Astrocyte of the spinal cord (primary cell): Measurements from ENCODE around the gene ZNF174.

Source experiments
- DNase-seq: peaks from one replicate; pipeline ENCODE4 v3.0.0; 2011; ENCODE audit warnings: low read depth, low spot score
- H3K4me3 ChIP-seq: 2 replicates; pipeline ENCODE4 v1.5.1; 2011; ENCODE audit warnings: low read depth, mild to moderate bottlenecking, low read length, moderate library complexity
- CTCF ChIP-seq: IDR thresholded peaks from 2 replicates; pipeline ENCODE4 v1.5.1; 2012; ENCODE audit warnings: low read depth, mild to moderate bottlenecking, low read length, inconsistent platforms
- in situ Hi-C: cut with HindIII; loops from 2 replicates; pipeline ENCODE4 v1.10.0; 2017; ENCODE audit warnings: low sequenced_read_pairs

Gene ZNF174

GRCh38 chr16:3457434-3458252 lies 56.6 kb downstream of the ZNF174 start:
- in situ Hi-C loops: no loop called here
- H3K4me3 ChIP-seq: peak overlapping the region; percentile 89
- DNase-seq: peak; percentile 90
- peak; percentile 54 for TF ChIP-seq CTCF

GRCh38 chr16:3458278-3458851 lies 57.4 kb downstream of the ZNF174 start:
- H3K4me3 ChIP-seq: peak overlapping the region; percentile 89
- in situ Hi-C loops: no loop called here
- DNase-seq: peak; percentile 29
- TF ChIP-seq CTCF: no peak

GRCh38 chr16:3458852-3459361 lies 57.9 kb downstream of the ZNF174 start:
- in situ Hi-C loops: no loop called here
- no peak for TF ChIP-seq CTCF
- DNase-seq: peak; percentile 19

More at GRCh38 chr16:3458852-3459361, 57.9 kb downstream of the ZNF174 start:
- H3K4me3 ChIP-seq: peak overlapping the region; percentile 89
